Hematopoietic multipotent progenitor cell treated with erythropoietin and hydrocortisone succinate and interleukin-3 and kit ligand, for 15 days (in vitro differentiated cells): ENCODE data around the gene SH3YL1.

Experiments used
- DNase-seq: peaks from one replicate; pipeline ENCODE4 v3.0.0-alpha.2; 2015; ENCODE audit warnings: low spot score

Gene SH3YL1

GRCh38 chr2:180311-180710, 83.5 kb downstream of the SH3YL1 start:
- DNase-seq: no peak

DNA sequence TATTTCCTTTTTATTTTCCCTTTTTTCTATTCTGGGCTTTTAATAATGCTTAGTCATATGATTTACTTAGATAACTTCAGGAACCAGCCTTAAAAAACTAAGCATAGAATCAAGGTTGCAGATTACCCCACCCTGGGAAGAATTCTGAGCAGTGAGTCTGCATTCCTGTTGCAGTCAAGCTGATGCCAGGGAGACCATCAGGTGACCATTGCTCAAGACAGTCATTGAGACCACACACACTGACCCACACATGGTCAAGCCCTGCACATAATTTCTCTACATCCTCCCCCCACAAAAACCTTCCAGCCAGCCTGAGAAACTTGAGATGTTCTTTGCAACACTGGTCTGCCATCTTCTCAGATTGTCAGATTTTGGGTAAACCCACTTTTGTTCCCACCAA, 83.9 kb downstream of the SH3YL1 start:
- no peak for DNase-seq

DNA sequence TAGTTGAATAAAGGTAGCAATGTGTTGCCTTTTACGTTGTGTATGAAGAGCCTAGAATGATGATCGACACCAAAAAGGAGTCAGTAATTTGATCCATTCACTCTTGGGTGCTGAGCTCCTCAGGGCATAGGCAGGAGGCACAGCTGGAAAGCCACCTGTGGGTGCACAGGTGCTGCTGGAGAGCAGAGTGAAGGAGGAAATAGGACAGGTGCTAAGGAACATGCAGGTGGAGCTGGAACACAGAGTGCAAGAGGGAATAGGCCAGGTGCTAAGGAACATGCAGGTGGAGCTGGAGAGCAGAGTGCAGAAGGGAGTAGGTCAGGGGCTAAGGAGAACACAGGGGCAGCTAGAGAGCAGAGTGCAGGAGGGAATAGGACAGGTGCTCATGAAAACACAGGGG, 86.1 kb downstream of the SH3YL1 start:
- no peak for DNase-seq

DNA sequence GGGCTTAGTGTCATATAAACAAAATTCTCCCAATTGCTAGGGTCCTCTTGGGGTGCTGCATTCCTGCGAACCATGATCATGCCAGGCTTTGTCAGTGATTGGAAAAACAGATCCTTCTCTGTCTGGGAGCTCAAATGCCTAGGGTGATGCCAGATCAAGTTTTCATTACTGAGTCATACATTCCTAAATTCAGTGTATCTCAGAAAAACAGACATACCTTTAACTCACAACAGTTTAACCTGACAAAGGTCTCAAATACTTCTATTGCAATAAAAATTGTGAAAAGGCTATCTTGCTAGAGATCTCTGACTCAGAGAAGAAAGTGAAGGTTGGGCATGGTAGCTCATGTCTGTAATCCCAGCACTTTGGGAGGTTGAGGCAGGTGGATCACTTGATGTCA, 86.9 kb downstream of the SH3YL1 start:
- no peak for DNase-seq

DNA sequence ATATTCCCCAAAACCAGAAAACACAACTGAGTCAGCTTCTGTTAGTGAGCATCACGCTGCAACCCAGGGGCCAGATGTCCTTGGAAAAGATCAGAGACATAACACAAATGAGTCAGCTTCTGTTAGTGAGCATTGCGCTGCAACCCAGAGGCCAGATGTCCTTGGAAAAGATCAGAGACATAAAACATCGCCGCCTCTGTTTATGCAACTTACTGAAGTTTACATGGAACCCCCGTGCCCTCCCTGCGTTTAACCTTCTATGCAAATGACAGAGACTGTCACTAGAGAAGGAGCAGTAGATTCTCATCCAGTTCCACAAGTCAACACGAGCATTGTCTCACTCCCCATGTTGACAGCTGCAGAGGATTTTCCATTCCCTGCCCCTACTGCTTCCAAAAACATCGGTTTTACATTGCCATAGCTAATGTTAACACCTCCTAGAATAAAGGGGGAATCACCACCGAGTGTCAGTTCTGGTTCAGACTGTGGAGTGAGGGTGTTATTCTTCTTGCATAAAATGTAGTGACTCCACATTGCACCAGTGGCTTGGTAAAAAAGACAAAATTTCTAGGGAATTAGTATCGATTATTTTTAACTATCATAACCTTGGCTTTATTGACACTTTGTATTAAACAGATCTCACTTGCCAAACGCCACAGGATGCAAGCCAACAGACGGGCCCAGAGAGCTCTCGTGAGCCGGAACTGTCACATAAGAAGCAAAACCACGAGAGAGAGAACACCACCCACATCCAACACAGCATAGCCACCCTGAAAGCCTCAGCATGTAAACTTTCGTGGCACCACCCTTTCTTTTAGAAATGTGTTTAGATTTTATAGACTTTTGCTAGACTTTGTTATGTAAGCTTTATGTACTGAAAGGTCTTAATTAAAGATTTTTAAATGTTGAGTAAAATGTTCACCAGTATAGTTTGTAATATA, 87.7 kb downstream of the SH3YL1 start:
- no peak for DNase-seq

GRCh38 chr2:175161-175786, 88.6 kb downstream of the SH3YL1 start:
- DNase-seq: no peak

- DNase-seq: peak; percentile 4
Observed at GRCh38 chr2:172120-172519, 91.7 kb downstream of the SH3YL1 start.

DNA sequence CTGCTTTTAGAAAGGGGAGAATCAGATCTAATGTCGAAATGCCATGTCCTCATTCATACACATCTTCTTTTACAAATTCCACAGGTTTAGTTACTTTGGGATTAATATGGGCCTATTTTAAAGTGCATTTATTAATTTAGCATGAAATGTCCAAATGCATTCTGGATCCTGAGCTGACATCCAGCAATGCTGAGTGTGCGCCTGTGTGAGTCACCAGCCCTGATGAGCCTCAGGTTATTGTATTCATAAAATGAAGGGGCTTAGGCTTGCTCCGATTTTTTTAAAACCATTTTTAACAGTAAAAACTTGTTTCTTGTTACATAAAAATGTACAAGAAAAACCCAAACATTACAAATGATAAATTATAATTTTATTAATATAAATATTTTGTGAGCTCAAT, 94.1 kb downstream of the SH3YL1 start:
- DNase-seq: no peak
